Measurements from ENCODE around the gene DAB2. TPM values are rescaled to one million over a fixed set of nuclear protein-coding genes. Genes with fewer than 3 reads are reported as not detected.

DAB2 gene
- total and polyA plus RNA-seq, 2 donors (not counting 1 experiment from before 2014, with no cell fraction given), result 0.03 to 0.47 TPM

GRCh38 chr5:39369123-39369815 lies 55.5 kb downstream of the DAB2 start:
- Histone ChIP-seq H3K4me1 (ENCODE audit: control insufficient read depth in 2 of 2, insufficient read depth in 2 of 2, low read length in 2 of 2) (no peaks in the 10 kb centered on the region), H2AFZ (ENCODE audit: insufficient read depth, low read depth, low read length, poor library complexity, severe bottlenecking) (no peak overlapping the region), H3K79me2 (ENCODE audit: control insufficient read depth, insufficient read depth, low read length) (no peaks in the 10 kb centered on the region), H3K9ac (ENCODE audit: low read length) (no peak overlapping the region), H3K27ac (ENCODE audit: low read length in 2 of 2) (no peak overlapping the region), H4K20me1 (ENCODE audit: control insufficient read depth, insufficient read depth, low read length, poor library complexity, severe bottlenecking) (no peaks in the 10 kb centered on the region), H3K4me3 (ENCODE audit: control extremely low read depth in 1 of 5, extremely low read depth in 1 of 5, insufficient read depth in 1 of 5, low read depth in 2 of 5, low read length in 4 of 5) (no peak overlapping the region), H3K36me3 (replicated peaks in 1 of 2; ENCODE audit: control extremely low read depth in 1 of 2, control insufficient read depth in 1 of 2, extremely low read depth in 1 of 2, insufficient read depth in 2 of 2, low read length in 1 of 2) (no peaks in the 10 kb centered on the region), H3K9me3 (ENCODE audit: control extremely low read depth in 1 of 3, control insufficient read depth in 2 of 3, insufficient read depth in 1 of 3, low read length in 2 of 3) (no peaks in the 10 kb centered on the region), H3K27me3 (replicated peaks in 1 of 4; ENCODE audit: control extremely low read depth in 1 of 4, control insufficient read depth in 3 of 4, insufficient read depth in 4 of 4, low read length in 3 of 4) (no peaks in the 10 kb centered on the region), H3K4me2 (replicated peaks; ENCODE audit: low read depth, low read length, poor library complexity, severe bottlenecking) (no peak overlapping the region)
- TF ChIP-seq EZH2 (IDR thresholded peaks at IDR 0.05; ENCODE audit: borderline replicate concordance, insufficient read depth, low read depth, low read length, poor library complexity, severe bottlenecking) (no peak), CTCF (IDR thresholded peaks at IDR 0.05) (no peak)
- ATAC-seq (ENCODE audit: low read depth) (no peak), DNase-seq (no peak)
- intact Hi-C loops (cut with micrococcal nuclease), result no loop called here
- Mint-ChIP-seq H3K27ac (no peak overlapping the region), H3K9me3 (ENCODE audit: insufficient read depth) (no peaks in the 10 kb centered on the region), H3K4me3 (no peak overlapping the region), H3K27me3 (peaks cover 4% of the 10 kb centered on the region), H3K4me1 (no peaks in the 10 kb centered on the region)
- WGBS (ENCODE audit: insufficient coverage), result 94% methylated on average over 4 of the region's 5 CpGs
- CTCF ChIA-PET, result interaction anchor here (1.1 kb wide), 1 partner anchor 13 kb away, joined by 3 read pairs; no protein-coding TSS in a partner anchor
- POLR2A ChIA-PET, result no interaction called here

GRCh38 chr5:39368116-39368515 lies 56.7 kb downstream of the DAB2 start:
- Histone ChIP-seq H3K9me3 (ENCODE audit: control extremely low read depth in 1 of 3, control insufficient read depth in 2 of 3, insufficient read depth in 1 of 3, low read length in 2 of 3) (no peaks in the 10 kb centered on the region), H3K4me1 (ENCODE audit: control insufficient read depth in 2 of 2, insufficient read depth in 2 of 2, low read length in 2 of 2) (no peaks in the 10 kb centered on the region), H3K79me2 (ENCODE audit: control insufficient read depth, insufficient read depth, low read length) (no peaks in the 10 kb centered on the region), H4K20me1 (ENCODE audit: control insufficient read depth, insufficient read depth, low read length, poor library complexity, severe bottlenecking) (no peaks in the 10 kb centered on the region), H3K36me3 (replicated peaks in 1 of 2; ENCODE audit: control extremely low read depth in 1 of 2, control insufficient read depth in 1 of 2, extremely low read depth in 1 of 2, insufficient read depth in 2 of 2, low read length in 1 of 2) (no peaks in the 10 kb centered on the region), H3K4me3 (ENCODE audit: control extremely low read depth in 1 of 5, extremely low read depth in 1 of 5, insufficient read depth in 1 of 5, low read depth in 2 of 5, low read length in 4 of 5) (no peak overlapping the region), H3K4me2 (replicated peaks; ENCODE audit: low read depth, low read length, poor library complexity, severe bottlenecking) (no peak overlapping the region), H3K27me3 (replicated peaks in 1 of 4; ENCODE audit: control extremely low read depth in 1 of 4, control insufficient read depth in 3 of 4, insufficient read depth in 4 of 4, low read length in 3 of 4) (no peaks in the 10 kb centered on the region), H2AFZ (ENCODE audit: insufficient read depth, low read depth, low read length, poor library complexity, severe bottlenecking) (no peak overlapping the region), H3K9ac (ENCODE audit: low read length) (no peak overlapping the region), H3K27ac (ENCODE audit: low read length in 2 of 2) (no peak overlapping the region)
- intact Hi-C loops (cut with micrococcal nuclease), result no loop called here
- H3K27me3 Mint-ChIP-seq, result peaks cover 4% of the 10 kb centered on the region
- CTCF ChIA-PET, result no interaction called here
- TF ChIP-seq EZH2 (IDR thresholded peaks at IDR 0.05; ENCODE audit: borderline replicate concordance, insufficient read depth, low read depth, low read length, poor library complexity, severe bottlenecking), result no peak
- TF ChIP-seq CTCF (IDR thresholded peaks at IDR 0.05), result no peak
- no peaks in the 10 kb centered on the region for H3K9me3 Mint-ChIP-seq (ENCODE audit: insufficient read depth)
- no peak overlapping the region for H3K4me3 Mint-ChIP-seq
- POLR2A ChIA-PET, result no interaction called here
- ATAC-seq (ENCODE audit: low read depth) (no peak), DNase-seq (no peak)
- no peaks in the 10 kb centered on the region for H3K4me1 Mint-ChIP-seq
- no peak overlapping the region for H3K27ac Mint-ChIP-seq
- 40% methylated on average over 1 of the region's 4 CpGs for WGBS (ENCODE audit: insufficient coverage)
